AG09309 (cell line): ENCODE measurements around the gene ACAP3.

ENCODE experiments used
- DNase-seq: peaks from one replicate; pipeline ENCODE4 v3.0.0-alpha.2; 2010; ENCODE audit warnings: low read depth
- H3K4me3 ChIP-seq: 2 replicates; pipeline ENCODE4 v1.5.1; 2011; ENCODE audit warnings: mild to moderate bottlenecking, low read depth, low read length, moderate library complexity; ENCODE audit not compliant: control insufficient read depth
- TF ChIP-seq, protein P1 (sequence below): IDR thresholded peaks from 2 replicates; pipeline ENCODE4 v1.5.1; 2011; ENCODE audit warnings: mild to moderate bottlenecking, low read depth, low read length, inconsistent platforms; ENCODE audit not compliant: insufficient read depth, control insufficient read depth; ENCODE audit errors: missing control alignments

ACAP3 gene

DNA sequence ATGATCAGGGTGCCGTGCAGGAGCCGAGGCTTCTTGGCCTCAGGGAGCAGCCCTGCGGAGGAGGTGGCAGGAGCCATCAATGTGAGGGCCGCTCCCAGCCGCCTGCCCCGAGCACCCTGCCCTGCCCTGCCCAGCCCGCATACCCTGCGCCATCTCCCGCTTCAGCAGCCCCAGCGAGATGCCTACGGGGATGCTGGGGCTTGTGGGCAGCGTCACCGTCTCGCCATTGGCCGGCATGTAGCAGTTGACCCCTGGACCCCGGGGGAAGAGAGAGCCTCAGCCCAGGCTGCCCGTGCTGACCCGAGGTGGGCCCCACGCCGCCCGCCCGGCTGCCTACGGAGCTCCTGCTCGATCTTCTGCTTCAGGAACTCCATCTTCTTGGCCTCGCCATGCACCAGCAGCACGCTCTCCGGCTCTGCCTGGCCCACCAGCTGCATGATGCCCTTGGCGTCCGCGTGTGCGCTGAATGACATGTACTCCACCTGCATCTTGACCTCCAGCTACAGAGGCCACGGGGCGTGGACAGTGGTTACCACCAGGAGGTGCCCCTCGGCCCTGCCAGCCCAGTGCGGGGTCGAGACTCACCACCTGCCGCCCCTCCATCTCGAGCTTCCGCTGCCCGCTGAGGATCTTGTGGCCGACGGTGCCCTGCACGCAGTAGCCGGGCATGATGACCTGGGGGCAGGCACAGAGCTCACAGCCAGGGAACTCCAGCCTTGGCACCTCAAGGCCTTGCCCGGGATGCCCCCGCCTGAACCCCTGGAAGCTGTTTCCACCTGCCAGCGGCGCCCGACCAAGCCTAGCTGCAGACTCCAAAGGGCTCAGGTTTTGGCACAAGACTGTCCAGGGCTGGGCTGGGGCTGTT lies 5.0 kb upstream of the ACAP3 start:
- H3K4me3 ChIP-seq: no peak overlapping the region
- TF ChIP-seq, protein P1, sequence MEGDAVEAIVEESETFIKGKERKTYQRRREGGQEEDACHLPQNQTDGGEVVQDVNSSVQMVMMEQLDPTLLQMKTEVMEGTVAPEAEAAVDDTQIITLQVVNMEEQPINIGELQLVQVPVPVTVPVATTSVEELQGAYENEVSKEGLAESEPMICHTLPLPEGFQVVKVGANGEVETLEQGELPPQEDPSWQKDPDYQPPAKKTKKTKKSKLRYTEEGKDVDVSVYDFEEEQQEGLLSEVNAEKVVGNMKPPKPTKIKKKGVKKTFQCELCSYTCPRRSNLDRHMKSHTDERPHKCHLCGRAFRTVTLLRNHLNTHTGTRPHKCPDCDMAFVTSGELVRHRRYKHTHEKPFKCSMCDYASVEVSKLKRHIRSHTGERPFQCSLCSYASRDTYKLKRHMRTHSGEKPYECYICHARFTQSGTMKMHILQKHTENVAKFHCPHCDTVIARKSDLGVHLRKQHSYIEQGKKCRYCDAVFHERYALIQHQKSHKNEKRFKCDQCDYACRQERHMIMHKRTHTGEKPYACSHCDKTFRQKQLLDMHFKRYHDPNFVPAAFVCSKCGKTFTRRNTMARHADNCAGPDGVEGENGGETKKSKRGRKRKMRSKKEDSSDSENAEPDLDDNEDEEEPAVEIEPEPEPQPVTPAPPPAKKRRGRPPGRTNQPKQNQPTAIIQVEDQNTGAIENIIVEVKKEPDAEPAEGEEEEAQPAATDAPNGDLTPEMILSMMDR: no peak
- no peak for DNase-seq

DNA sequence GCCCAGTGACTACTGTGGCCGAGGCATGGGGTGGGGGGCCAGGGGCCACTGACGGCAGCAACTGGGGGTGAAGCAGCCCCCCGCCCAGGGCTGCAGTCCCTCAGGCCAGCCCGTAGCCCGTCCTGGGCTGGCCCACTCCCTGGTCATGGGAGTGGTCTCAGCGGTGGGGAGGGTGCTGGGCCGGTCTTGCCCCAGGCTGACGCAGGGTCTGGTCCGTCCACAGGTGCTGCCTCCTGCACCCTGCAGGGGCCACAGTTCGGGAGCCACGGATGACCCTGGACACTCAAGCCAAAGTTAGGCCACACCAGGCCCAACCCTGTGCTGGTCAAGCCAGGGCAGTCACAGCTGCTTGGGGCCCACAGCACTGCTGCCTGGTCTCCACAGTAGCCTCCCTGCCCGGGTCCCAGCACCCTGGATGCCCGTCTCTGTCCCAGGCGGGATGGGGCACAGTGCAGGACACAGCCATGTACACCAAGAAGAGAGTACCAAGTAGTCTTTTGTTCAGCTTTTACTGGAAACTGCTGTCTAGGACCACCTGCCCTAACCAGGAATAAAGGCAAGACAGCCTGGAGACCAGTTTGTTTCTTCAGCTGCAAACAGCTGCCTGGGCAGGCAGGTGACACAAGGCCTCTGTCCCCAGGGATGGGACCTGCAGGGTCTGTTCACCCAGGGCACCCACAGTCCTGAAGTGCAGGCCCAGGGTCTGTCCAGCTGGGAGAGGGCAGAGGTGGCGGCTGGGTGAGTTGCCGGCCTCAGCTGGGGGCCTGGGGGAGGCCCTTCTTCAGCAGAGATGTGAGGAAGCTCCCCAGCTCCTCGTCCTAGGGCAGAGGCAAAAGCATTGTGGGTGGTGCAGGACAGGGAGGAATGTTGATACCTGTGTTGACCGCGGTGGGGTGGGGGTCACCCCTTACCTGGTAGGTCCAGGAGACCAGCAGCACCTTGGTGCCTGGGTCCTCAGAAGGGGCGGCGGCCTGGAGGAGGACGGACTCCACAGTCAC lies 3.7 kb upstream of the ACAP3 start:
- no peak overlapping the region for H3K4me3 ChIP-seq
- no peak for DNase-seq
- TF ChIP-seq, protein P1: no peak

DNA sequence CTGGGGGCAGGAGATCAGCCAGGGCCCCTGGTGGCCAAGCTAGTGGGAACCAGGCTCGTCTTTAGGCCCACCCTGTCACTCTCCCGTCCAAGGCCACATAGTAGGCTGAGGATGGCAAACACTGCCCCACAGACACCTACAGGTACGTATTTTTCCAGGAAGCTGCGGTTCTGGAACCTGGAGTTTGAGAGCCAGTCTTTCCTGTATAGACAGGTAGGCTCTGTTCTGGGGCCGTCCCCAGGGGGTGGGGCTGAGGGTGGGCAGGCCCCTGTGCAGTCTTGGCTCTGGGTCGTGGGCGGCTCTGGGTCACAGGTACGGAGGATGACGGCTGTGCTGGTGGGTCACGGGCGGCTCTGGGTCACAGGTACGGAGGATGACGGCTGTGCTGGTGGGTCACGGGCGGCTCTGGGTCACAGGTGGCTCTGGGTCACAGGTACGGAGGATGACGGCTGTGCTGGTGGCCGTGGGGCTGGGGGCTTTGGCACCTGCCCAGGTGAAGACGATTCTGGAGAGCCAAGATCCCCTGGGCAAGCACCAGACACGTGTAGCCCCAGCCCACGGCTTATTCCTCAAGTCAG lies 2.8 kb upstream of the ACAP3 start:
- TF ChIP-seq, protein P1: no peak
- H3K4me3 ChIP-seq: no peak overlapping the region
- DNase-seq: no peak

DNA sequence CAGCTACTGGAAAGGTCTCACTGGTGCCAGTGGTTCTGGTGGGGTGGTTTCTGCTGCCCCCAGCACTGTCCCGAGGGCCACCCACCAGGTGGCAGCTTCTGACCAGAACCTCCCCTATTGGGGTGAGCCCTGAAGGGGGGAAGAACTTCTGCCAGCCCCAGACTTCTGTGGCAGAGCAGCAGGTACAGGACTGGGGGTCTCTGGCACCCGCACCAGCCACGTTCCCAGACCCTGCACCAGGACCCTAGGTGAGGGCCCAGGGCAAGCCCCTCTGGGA lies 2.3 kb upstream of the ACAP3 start:
- DNase-seq: no peak

DNA sequence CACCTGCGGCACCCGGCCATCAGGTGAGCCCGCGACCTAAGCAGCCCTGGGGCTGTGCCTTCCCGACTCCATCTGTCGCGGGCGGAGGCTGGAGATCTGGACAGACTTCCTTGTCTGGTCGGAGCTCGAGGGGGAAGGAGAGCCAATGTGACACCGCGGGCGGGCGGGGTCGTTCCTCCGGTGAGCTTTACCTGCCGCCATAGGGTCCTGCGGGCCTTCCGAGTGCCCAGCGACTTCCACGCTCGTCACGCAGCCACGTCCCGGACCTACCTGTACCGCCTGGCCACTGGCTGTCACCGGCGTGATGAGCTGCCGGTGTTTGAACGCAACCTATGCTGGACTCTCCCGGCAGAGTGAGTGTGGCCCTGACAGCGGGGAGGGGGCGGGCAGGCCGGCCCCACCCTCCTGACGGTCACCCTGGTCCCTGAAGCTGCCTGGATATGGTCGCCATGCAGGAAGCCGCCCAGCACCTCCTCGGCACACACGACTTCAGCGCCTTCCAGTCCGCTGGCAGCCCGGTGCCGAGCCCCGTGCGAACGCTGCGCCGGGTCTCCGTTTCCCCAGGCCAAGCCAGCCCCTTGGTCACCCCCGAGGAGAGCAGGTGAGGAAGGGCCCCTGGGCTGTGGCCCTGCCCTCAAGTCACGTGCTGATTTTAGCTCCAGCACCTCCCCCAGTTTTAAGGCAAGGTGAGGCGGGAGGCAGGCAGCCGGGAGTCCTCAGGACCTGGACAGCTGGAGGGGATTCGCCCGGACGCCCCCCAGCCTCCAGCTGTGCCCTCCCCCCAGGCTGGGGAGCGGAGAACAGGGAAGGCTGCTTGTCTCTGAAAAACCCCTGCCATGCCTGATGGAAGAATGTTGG lies 1.8 kb upstream of the ACAP3 start:
- TF ChIP-seq, protein P1: no peak
- no peak for DNase-seq
- peak overlapping the region; percentile 58 for H3K4me3 ChIP-seq

More for the DNA sequence above, 2.3 kb upstream of the ACAP3 start:
- TF ChIP-seq, protein P1: no peak
- no peak overlapping the region for H3K4me3 ChIP-seq
